Hepatocyte (in vitro differentiated cells): ENCODE measurements around the gene GPR141. TPM values are rescaled to one million over a fixed set of nuclear protein-coding genes. Genes with fewer than 3 reads are reported as not detected.
A peak's percentile ranks its signal among the peaks of the same experiment; 100 is the strongest.

Experiments
- DNase-seq: peaks from one replicate; pipeline ENCODE4 v3.0.0-alpha.2; 2016; ENCODE audit warnings: low spot score
- H2AFZ ChIP-seq: fragments of 200-600 bp; sonication (generic); 2 replicates; pipeline ENCODE4 v1.6.0; 2016; ENCODE audit warnings: antibody characterized with exemption, mild to moderate bottlenecking
- H3K27ac ChIP-seq: fragments of 200-600 bp; sonication (generic); 2 replicates; pipeline ENCODE4 v1.5.1; 2016; ENCODE audit warnings: mild to moderate bottlenecking
- H3K27me3 ChIP-seq: fragments of 200-600 bp; sonication (generic); 2 replicates; pipeline ENCODE4 v1.6.1; 2016
- H3K36me3 ChIP-seq: fragments of 200-600 bp; sonication (generic); replicated peaks from 2 replicates; pipeline ENCODE4 v1.5.1; 2016; ENCODE audit warnings: low read depth; ENCODE audit not compliant: insufficient read depth
- H3K4me1 ChIP-seq: fragments of 200-600 bp; sonication (generic); 2 replicates; pipeline ENCODE4 v1.5.1; 2016; ENCODE audit warnings: mild to moderate bottlenecking, moderate library complexity; ENCODE audit not compliant: insufficient read depth
- H3K4me2 ChIP-seq: fragments of 200-600 bp; sonication (generic); 2 replicates; pipeline ENCODE4 v1.6.0; 2016
- H3K4me3 ChIP-seq: fragments of 200-600 bp; sonication (generic); 2 replicates; pipeline ENCODE4 v1.5.1; 2016; ENCODE audit warnings: mild to moderate bottlenecking
- H3K79me2 ChIP-seq: fragments of 200-600 bp; sonication (generic); 2 replicates; pipeline ENCODE4 v1.6.0; 2017; ENCODE audit warnings: mild to moderate bottlenecking
- H3K9me2 ChIP-seq: fragments of 200-600 bp; sonication (generic); replicated peaks from 2 replicates; pipeline ENCODE4 v1.6.0; 2017; ENCODE audit warnings: mild to moderate bottlenecking; ENCODE audit not compliant: insufficient read depth
- H3K9me3 ChIP-seq: fragments of 200-600 bp; sonication (generic); 2 replicates; pipeline ENCODE4 v1.5.1; 2016; ENCODE audit warnings: low read depth, mild to moderate bottlenecking
- H4K20me1 ChIP-seq: fragments of 200-600 bp; sonication (generic); 2 replicates; pipeline ENCODE4 v1.6.0; 2016; ENCODE audit warnings: mild to moderate bottlenecking; ENCODE audit not compliant: insufficient read depth, poor library complexity, severe bottlenecking
- CTCF ChIP-seq: fragments of 200-600 bp; sonication (generic); IDR thresholded peaks from 2 replicates; pipeline ENCODE4 v1.5.1; 2016; ENCODE audit warnings: antibody characterized with exemption, mild to moderate bottlenecking; ENCODE audit not compliant: poor library complexity
- EZH2 ChIP-seq: fragments of 200-600 bp; sonication (generic); IDR thresholded peaks from 2 replicates; pipeline ENCODE4 v1.6.1; 2016; ENCODE audit warnings: antibody characterized with exemption, mild to moderate bottlenecking, borderline replicate concordance
- EZH2phosphoT487 ChIP-seq: fragments of 200-600 bp; sonication (generic); IDR thresholded peaks from one replicate; pipeline ENCODE4 v1.6.1; 2018; ENCODE audit warnings: antibody characterized with exemption, mild to moderate bottlenecking, low read depth, moderate library complexity; ENCODE audit not compliant: unreplicated experiment, severe bottlenecking
- WGBS: methylation state at CpG from one replicate; pipeline ENCODE4 v1.1.6; 2016; ENCODE audit warnings: low lambda C conversion rate; ENCODE audit errors: missing lambda C conversion rate; 5-methylcytosine and 5-hydroxymethylcytosine counted together
- polyA plus RNA-seq: library from polyadenylated mRNA; unstranded; fragments of >200 nt; fragmentation: Nextera tagmentation; extraction: Ambion mirVana; gene quantifications from 2 replicates; pipeline ENCODE4 v1.2.1, GENCODE V29; 2016
- total RNA-seq: library from RNA; depleted of rRNA; stranded (reverse); fragments of >200 nt; gene quantifications from 2 replicates; pipeline ENCODE4 v1.2.3, GENCODE V29; 2014

The GPR141 gene
- total and polyA plus RNA-seq, 2 experiments from 2014 or later, result not detected

GRCh38 chr7:37643876-37644275 is 39.7 kb upstream of the GPR141 start:
- H2AFZ ChIP-seq, result no peak overlapping the region
- H3K79me2 ChIP-seq, result no peaks in the 10 kb centered on the region
- no peaks in the 10 kb centered on the region for H3K36me3 ChIP-seq
- H3K27ac ChIP-seq, result no peak overlapping the region
- WGBS, result 35% methylated on average over 1 of the region's 1 CpG
- H4K20me1 ChIP-seq, result no peaks in the 10 kb centered on the region
- no peaks in the 10 kb centered on the region for H3K9me3 ChIP-seq
- H3K9me2 ChIP-seq, result no peaks in the 10 kb centered on the region
- no peaks in the 10 kb centered on the region for H3K4me1 ChIP-seq
- no peak overlapping the region for H3K4me2 ChIP-seq
- DNase-seq, result peak; percentile 8
- no peaks in the 10 kb centered on the region for H3K27me3 ChIP-seq
- no peak overlapping the region for H3K4me3 ChIP-seq
- TF ChIP-seq CTCF, result no peak
- no peak for TF ChIP-seq EZH2
- no peak for TF ChIP-seq EZH2phosphoT487

- no peaks in the 10 kb centered on the region for H3K36me3 ChIP-seq
- no peak overlapping the region for H2AFZ ChIP-seq
- no peak overlapping the region for H3K4me3 ChIP-seq
- TF ChIP-seq EZH2 (no peak), CTCF (no peak), EZH2phosphoT487 (no peak)
- no peaks in the 10 kb centered on the region for H3K9me2 ChIP-seq
- no peaks in the 10 kb centered on the region for H4K20me1 ChIP-seq
- no peaks in the 10 kb centered on the region for H3K4me1 ChIP-seq
- 82% methylated on average over 7 of the region's 7 CpGs for WGBS
- no peaks in the 10 kb centered on the region for H3K79me2 ChIP-seq
- H3K27ac ChIP-seq, result no peak overlapping the region
- H3K9me3 ChIP-seq, result no peaks in the 10 kb centered on the region
- DNase-seq, result no peak
- no peak overlapping the region for H3K4me2 ChIP-seq
- H3K27me3 ChIP-seq, result no peaks in the 10 kb centered on the region
Measured at GRCh38 chr7:37645282-37646050, 38.1 kb upstream of the GPR141 start.

- H3K4me3 ChIP-seq, result no peak overlapping the region
- no peak for DNase-seq
- H3K27me3 ChIP-seq, result no peaks in the 10 kb centered on the region
- no peaks in the 10 kb centered on the region for H4K20me1 ChIP-seq
- 60% methylated on average over 1 of the region's 1 CpG for WGBS
- H3K9me3 ChIP-seq, result no peaks in the 10 kb centered on the region
- no peaks in the 10 kb centered on the region for H3K79me2 ChIP-seq
- H2AFZ ChIP-seq, result no peak overlapping the region
- H3K4me2 ChIP-seq, result no peak overlapping the region
- H3K9me2 ChIP-seq, result no peaks in the 10 kb centered on the region
- H3K36me3 ChIP-seq, result no peaks in the 10 kb centered on the region
- no peak for TF ChIP-seq EZH2phosphoT487
- no peaks in the 10 kb centered on the region for H3K4me1 ChIP-seq
- H3K27ac ChIP-seq, result no peak overlapping the region
Measured at GRCh38 chr7:37656913-37657530, 26.5 kb upstream of the GPR141 start.

- no peak for DNase-seq
Measured at GRCh38 chr7:37657816-37658215, 25.8 kb upstream of the GPR141 start.

More at GRCh38 chr7:37657816-37658215, 25.8 kb upstream of the GPR141 start:
- Histone ChIP-seq H3K4me3 (no peak overlapping the region), H3K4me1 (no peaks in the 10 kb centered on the region), H4K20me1 (no peaks in the 10 kb centered on the region), H3K79me2 (no peaks in the 10 kb centered on the region), H3K9me3 (no peaks in the 10 kb centered on the region), H3K27me3 (no peaks in the 10 kb centered on the region), H3K36me3 (no peaks in the 10 kb centered on the region), H2AFZ (no peak overlapping the region), H3K4me2 (no peak overlapping the region), H3K9me2 (no peaks in the 10 kb centered on the region), H3K27ac (no peak overlapping the region)
- TF ChIP-seq CTCF (no peak), EZH2phosphoT487 (no peak)
- WGBS, result 68% methylated on average over 1 of the region's 1 CpG
